Measurements from ENCODE around the gene STN1.

Gene STN1

DNA sequence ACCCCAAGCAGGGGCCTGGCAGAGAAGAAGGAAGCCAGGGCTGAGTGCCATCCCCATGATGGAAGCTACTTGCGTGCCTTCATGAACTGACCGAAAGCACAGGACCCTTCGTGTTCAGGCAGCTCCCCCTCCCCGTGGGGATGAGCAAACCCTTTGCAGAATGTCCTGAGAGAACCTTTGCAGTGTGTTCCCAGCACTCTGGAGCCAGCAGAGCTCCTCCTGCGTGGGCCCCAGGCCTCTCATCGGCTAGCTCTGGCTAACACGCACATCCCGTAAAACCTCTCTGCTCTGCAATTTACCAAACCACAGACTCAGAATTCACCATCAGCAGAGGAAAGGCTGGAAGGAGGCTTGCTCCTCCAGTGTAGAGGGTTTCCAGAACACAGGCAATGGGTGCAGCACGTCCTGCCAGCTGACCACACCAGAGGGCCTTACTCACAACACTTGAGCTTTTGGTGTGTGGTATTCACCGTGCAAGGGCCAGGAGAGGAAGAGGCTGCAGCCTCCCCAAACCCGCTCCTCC lies 65.7 kb downstream of the STN1 start:
- no peaks in the 10 kb centered on the region for H4K20me1 ChIP-seq (ENCODE audit: insufficient read depth, low read length)
- no peaks in the 10 kb centered on the region for H3K36me3 ChIP-seq (replicated peaks; ENCODE audit: low read depth, low read length)
- no peak for TF ChIP-seq EZH2phosphoT487 (IDR thresholded peaks at IDR 0.05; ENCODE audit: low read depth)
- TF ChIP-seq, protein P1, sequence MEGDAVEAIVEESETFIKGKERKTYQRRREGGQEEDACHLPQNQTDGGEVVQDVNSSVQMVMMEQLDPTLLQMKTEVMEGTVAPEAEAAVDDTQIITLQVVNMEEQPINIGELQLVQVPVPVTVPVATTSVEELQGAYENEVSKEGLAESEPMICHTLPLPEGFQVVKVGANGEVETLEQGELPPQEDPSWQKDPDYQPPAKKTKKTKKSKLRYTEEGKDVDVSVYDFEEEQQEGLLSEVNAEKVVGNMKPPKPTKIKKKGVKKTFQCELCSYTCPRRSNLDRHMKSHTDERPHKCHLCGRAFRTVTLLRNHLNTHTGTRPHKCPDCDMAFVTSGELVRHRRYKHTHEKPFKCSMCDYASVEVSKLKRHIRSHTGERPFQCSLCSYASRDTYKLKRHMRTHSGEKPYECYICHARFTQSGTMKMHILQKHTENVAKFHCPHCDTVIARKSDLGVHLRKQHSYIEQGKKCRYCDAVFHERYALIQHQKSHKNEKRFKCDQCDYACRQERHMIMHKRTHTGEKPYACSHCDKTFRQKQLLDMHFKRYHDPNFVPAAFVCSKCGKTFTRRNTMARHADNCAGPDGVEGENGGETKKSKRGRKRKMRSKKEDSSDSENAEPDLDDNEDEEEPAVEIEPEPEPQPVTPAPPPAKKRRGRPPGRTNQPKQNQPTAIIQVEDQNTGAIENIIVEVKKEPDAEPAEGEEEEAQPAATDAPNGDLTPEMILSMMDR (IDR thresholded peaks at IDR 0.05; ENCODE audit: low read depth, low read length): no peak
- no peaks in the 10 kb centered on the region for H3K79me2 ChIP-seq (ENCODE audit: low read length)
- no peak overlapping the region for H3K27ac ChIP-seq (ENCODE audit: low read length)
- no peak overlapping the region for H2AFZ ChIP-seq (ENCODE audit: low read depth, low read length)
- peaks cover 15% of the 10 kb centered on the region for H3K27me3 ChIP-seq (ENCODE audit: low read depth, low read length)
- no peaks in the 10 kb centered on the region for H3K4me1 ChIP-seq (ENCODE audit: low read length)
- H3K9ac ChIP-seq (ENCODE audit: low read length): no peak overlapping the region
- H3K4me2 ChIP-seq (ENCODE audit: low read length): no peak overlapping the region
- H3K4me3 ChIP-seq (ENCODE audit: low read length): no peak overlapping the region
- H3K9me3 ChIP-seq (ENCODE audit: insufficient read depth, low read length): no peaks in the 10 kb centered on the region

DNA sequence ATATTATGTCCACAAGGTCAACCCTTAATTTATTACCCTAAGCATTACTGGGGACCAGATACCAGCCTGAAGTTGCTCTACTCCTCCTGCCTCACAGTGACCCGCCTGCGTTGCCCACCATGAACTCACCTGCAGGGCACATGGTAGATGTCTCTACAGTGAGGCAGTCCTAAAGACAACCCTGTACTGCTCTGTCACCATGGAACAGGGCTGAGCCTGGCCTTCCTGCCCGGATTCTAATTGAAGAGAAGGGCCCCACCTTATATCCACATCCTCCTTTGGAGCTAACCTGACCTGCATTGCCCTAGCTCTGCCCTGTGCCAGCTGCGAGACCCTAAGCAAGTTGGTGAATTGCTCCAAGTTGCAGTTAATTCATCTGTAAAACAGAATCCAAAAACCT lies 66.7 kb downstream of the STN1 start:
- Histone ChIP-seq H3K4me3 (ENCODE audit: low read length) (no peak overlapping the region), H3K27ac (ENCODE audit: low read length) (no peak overlapping the region), H3K4me1 (ENCODE audit: low read length) (no peaks in the 10 kb centered on the region), H2AFZ (ENCODE audit: low read depth, low read length) (no peak overlapping the region), H3K9me3 (ENCODE audit: insufficient read depth, low read length) (no peaks in the 10 kb centered on the region), H3K79me2 (ENCODE audit: low read length) (no peaks in the 10 kb centered on the region), H3K4me2 (ENCODE audit: low read length) (no peak overlapping the region), H3K27me3 (ENCODE audit: low read depth, low read length) (peaks cover 15% of the 10 kb centered on the region), H3K9ac (ENCODE audit: low read length) (no peak overlapping the region), H3K36me3 (replicated peaks; ENCODE audit: low read depth, low read length) (no peaks in the 10 kb centered on the region), H4K20me1 (ENCODE audit: insufficient read depth, low read length) (no peaks in the 10 kb centered on the region)
- no peak for TF ChIP-seq EZH2phosphoT487 (IDR thresholded peaks at IDR 0.05; ENCODE audit: low read depth)
- TF ChIP-seq, protein P1 (IDR thresholded peaks at IDR 0.05; ENCODE audit: low read depth, low read length): no peak

DNA sequence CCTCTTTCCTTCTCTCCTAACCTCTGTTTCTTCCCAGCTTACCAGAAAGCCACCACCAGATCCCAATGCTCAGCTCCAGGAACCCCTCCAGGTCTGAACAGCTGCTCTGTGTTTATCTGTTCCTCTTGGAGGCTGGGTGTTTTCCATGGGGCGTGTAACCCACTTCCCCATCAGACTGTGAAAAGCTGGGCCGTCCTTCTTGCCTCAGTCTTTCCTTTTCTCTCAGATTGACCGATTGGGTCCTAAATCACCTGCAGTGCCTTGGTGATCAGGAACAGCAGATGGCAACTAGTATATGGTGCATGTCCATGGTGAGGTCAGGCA lies 67.5 kb downstream of the STN1 start:
- Histone ChIP-seq H3K79me2 (ENCODE audit: low read length) (no peaks in the 10 kb centered on the region), H3K4me1 (ENCODE audit: low read length) (no peaks in the 10 kb centered on the region)

DNA sequence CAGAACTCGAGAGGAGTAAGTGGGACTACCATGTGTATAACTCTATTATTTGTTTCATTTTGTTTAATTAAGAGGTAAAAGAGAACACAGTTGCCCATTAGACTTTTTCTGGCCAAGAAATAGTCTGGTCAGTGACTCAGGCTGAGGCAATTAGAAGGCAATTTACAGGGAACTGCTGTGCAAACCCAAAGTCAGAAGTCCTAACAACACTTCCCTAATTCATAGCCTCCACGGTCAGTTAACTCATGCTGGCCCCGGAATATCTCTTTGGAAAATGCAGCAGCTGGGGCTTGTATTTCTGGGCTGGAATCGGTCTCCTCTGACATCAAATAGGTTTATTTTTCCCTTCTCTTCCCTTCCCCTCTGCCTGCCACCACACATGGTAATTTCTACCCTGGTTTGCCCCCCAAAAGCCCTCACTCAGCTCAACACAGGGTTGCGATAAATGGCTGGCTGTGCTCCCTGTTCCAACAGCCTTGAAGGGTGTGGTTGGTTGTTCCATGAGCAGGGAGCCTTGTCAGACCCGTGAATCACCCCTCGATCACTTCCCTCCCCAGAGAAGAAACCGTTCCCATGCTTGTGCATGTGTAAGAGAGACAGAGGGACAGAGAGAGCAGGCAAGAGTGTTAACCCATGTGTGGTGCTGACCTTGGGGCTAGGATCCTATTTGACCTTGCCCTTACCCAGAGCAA lies 68.0 kb downstream of the STN1 start:
- Histone ChIP-seq H4K20me1 (ENCODE audit: insufficient read depth, low read length) (no peaks in the 10 kb centered on the region), H3K9ac (ENCODE audit: low read length) (no peak overlapping the region), H2AFZ (ENCODE audit: low read depth, low read length) (no peak overlapping the region), H3K27me3 (ENCODE audit: low read depth, low read length) (peaks cover 15% of the 10 kb centered on the region), H3K4me1 (ENCODE audit: low read length) (no peaks in the 10 kb centered on the region), H3K4me2 (ENCODE audit: low read length) (no peak overlapping the region), H3K9me3 (ENCODE audit: insufficient read depth, low read length) (no peaks in the 10 kb centered on the region), H3K79me2 (ENCODE audit: low read length) (no peaks in the 10 kb centered on the region), H3K27ac (ENCODE audit: low read length) (no peak overlapping the region), H3K36me3 (replicated peaks; ENCODE audit: low read depth, low read length) (no peaks in the 10 kb centered on the region), H3K4me3 (ENCODE audit: low read length) (no peak overlapping the region)
- no peak for TF ChIP-seq EZH2phosphoT487 (IDR thresholded peaks at IDR 0.05; ENCODE audit: low read depth)
- TF ChIP-seq, protein P1 (IDR thresholded peaks at IDR 0.05; ENCODE audit: low read depth, low read length): no peak

More for the DNA sequence above, 67.5 kb downstream of the STN1 start:
- no peak overlapping the region for H3K9ac ChIP-seq (ENCODE audit: low read length)
- no peaks in the 10 kb centered on the region for H4K20me1 ChIP-seq (ENCODE audit: insufficient read depth, low read length)
- no peaks in the 10 kb centered on the region for H3K36me3 ChIP-seq (replicated peaks; ENCODE audit: low read depth, low read length)
- TF ChIP-seq, protein P1 (IDR thresholded peaks at IDR 0.05; ENCODE audit: low read depth, low read length): no peak
- H3K4me2 ChIP-seq (ENCODE audit: low read length): no peak overlapping the region
- no peaks in the 10 kb centered on the region for H3K9me3 ChIP-seq (ENCODE audit: insufficient read depth, low read length)
- no peak overlapping the region for H3K4me3 ChIP-seq (ENCODE audit: low read length)
- H3K27me3 ChIP-seq (ENCODE audit: low read depth, low read length): peaks cover 15% of the 10 kb centered on the region
- no peak overlapping the region for H3K27ac ChIP-seq (ENCODE audit: low read length)
- no peak overlapping the region for H2AFZ ChIP-seq (ENCODE audit: low read depth, low read length)

All from OCI-LY3 (cell line).